MM.1S (cell line): ENCODE measurements around the gene SCRG1.

Experiments used
- DNase-seq: peaks from one replicate; pipeline ENCODE4 v3.0.0-alpha.2; 2015
- H2AFZ ChIP-seq: fragments of 300-600 bp; sonication (generic); 2 replicates; pipeline ENCODE4 v1.6.0; 2016; ENCODE audit warnings: antibody characterized with exemption, low read length
- H3F3A ChIP-seq: fragments of 300-600 bp; sonication (generic); 2 replicates; pipeline ENCODE4 v1.6.1; 2016; ENCODE audit warnings: mild to moderate bottlenecking, antibody characterized with exemption, low read length, moderate library complexity, mixed read lengths; ENCODE audit not compliant: insufficient read depth
- H3K27ac ChIP-seq: fragments of 300-600 bp; sonication (generic); 2 replicates; pipeline ENCODE4 v1.5.1; 2016; ENCODE audit warnings: mild to moderate bottlenecking, low read length
- H3K27me3 ChIP-seq: fragments of 300-600 bp; sonication (generic); replicated peaks from 2 replicates; pipeline ENCODE4 v1.6.0; 2016; ENCODE audit warnings: low read length; ENCODE audit not compliant: insufficient read depth
- H3K36me3 ChIP-seq: fragments of 300-600 bp; sonication (generic); replicated peaks from 2 replicates; pipeline ENCODE4 v1.6.1; 2016; ENCODE audit warnings: mild to moderate bottlenecking, low read length, mixed read lengths; ENCODE audit not compliant: insufficient read depth
- H3K4me1 ChIP-seq: fragments of 300-600 bp; sonication (generic); 2 replicates; pipeline ENCODE4 v1.6.1; 2016; ENCODE audit warnings: low read length, mixed read lengths
- H3K4me2 ChIP-seq: fragments of 300-600 bp; sonication (generic); 2 replicates; pipeline ENCODE4 v1.6.0; 2016; ENCODE audit warnings: low read depth, low read length
- H3K4me3 ChIP-seq: fragments of 300-600 bp; sonication (generic); 2 replicates; pipeline ENCODE4 v1.5.1; 2016; ENCODE audit warnings: low read length, mixed read lengths
- H3K79me2 ChIP-seq: fragments of 300-600 bp; sonication (generic); 2 replicates; pipeline ENCODE4 v1.6.1; 2016; ENCODE audit warnings: mixed run types, low read length, mixed read lengths
- H3K9ac ChIP-seq: fragments of 300-600 bp; sonication (generic); 2 replicates; pipeline ENCODE4 v1.6.1; 2016; ENCODE audit warnings: low read length, mixed read lengths
- H3K9me2 ChIP-seq: fragments of 300-600 bp; sonication (generic); replicated peaks from 2 replicates; pipeline ENCODE4 v1.6.1; 2016; ENCODE audit warnings: mild to moderate bottlenecking, low read length, mixed read lengths; ENCODE audit not compliant: insufficient read depth
- H3K9me3 ChIP-seq: fragments of 300-600 bp; sonication (generic); replicated peaks from 2 replicates; pipeline ENCODE4 v1.6.1; 2016; ENCODE audit warnings: mild to moderate bottlenecking, low read length, mixed read lengths; ENCODE audit not compliant: insufficient read depth
- H4K20me1 ChIP-seq: fragments of 300-600 bp; sonication (generic); 2 replicates; pipeline ENCODE4 v1.6.1; 2016; ENCODE audit warnings: mild to moderate bottlenecking, low read length, moderate library complexity, mixed read lengths; ENCODE audit not compliant: insufficient read depth
- CTCF ChIP-seq: fragments of 300-600 bp; sonication (generic); IDR thresholded peaks from 2 replicates; pipeline ENCODE4 v1.5.1; 2016; ENCODE audit warnings: antibody characterized with exemption, low read length, mixed read lengths
- EZH2 ChIP-seq: fragments of 300-600 bp; sonication (generic); optimal IDR thresholded peaks from 2 replicates; pipeline ENCODE3; 2017; ENCODE audit warnings: low read depth, mild to moderate bottlenecking, antibody characterized with exemption, low read length, mixed read lengths
- EZH2phosphoT487 ChIP-seq: fragments of 300-600 bp; sonication (generic); IDR thresholded peaks from 2 replicates; pipeline ENCODE4 v1.6.1; 2018; ENCODE audit warnings: antibody characterized with exemption, low read length

Gene SCRG1

GRCh38 chr4:173424899-173425805, 26.2 kb upstream of the SCRG1 start:
- Histone ChIP-seq H3F3A (no peaks in the 10 kb centered on the region), H2AFZ (no peak overlapping the region), H3K4me2 (no peak overlapping the region), H3K36me3 (no peaks in the 10 kb centered on the region), H3K4me3 (no peak overlapping the region), H3K4me1 (no peaks in the 10 kb centered on the region), H3K9ac (no peak overlapping the region), H4K20me1 (no peaks in the 10 kb centered on the region), H3K9me3 (no peaks in the 10 kb centered on the region), H3K9me2 (no peaks in the 10 kb centered on the region), H3K79me2 (no peaks in the 10 kb centered on the region), H3K27me3 (no peaks in the 10 kb centered on the region), H3K27ac (no peak overlapping the region)
- DNase-seq = no peak
- TF ChIP-seq CTCF (no peak), EZH2phosphoT487 (no peak), EZH2 (no peak)

GRCh38 chr4:173420801-173421200, 21.9 kb upstream of the SCRG1 start:
- Histone ChIP-seq H3K36me3 (no peaks in the 10 kb centered on the region), H3K4me2 (no peak overlapping the region), H4K20me1 (no peaks in the 10 kb centered on the region), H3K4me1 (no peaks in the 10 kb centered on the region), H3K9me3 (no peaks in the 10 kb centered on the region), H3F3A (no peaks in the 10 kb centered on the region), H3K27me3 (no peaks in the 10 kb centered on the region), H3K9ac (no peak overlapping the region), H3K79me2 (no peaks in the 10 kb centered on the region), H3K4me3 (no peak overlapping the region), H3K9me2 (no peaks in the 10 kb centered on the region), H2AFZ (no peak overlapping the region), H3K27ac (no peak overlapping the region)
- TF ChIP-seq EZH2 = no peak
- no peak for TF ChIP-seq EZH2phosphoT487
- TF ChIP-seq CTCF = no peak
- DNase-seq = no peak

- H3K27me3 ChIP-seq = no peaks in the 10 kb centered on the region
- H2AFZ ChIP-seq = no peak overlapping the region
- H3K9ac ChIP-seq = no peak overlapping the region
- no peaks in the 10 kb centered on the region for H3K9me3 ChIP-seq
- H4K20me1 ChIP-seq = no peaks in the 10 kb centered on the region
- no peak overlapping the region for H3K27ac ChIP-seq
- peak; percentile 49 for DNase-seq
- no peak overlapping the region for H3K4me3 ChIP-seq
- TF ChIP-seq CTCF (peak; percentile 58), EZH2 (no peak)
- no peaks in the 10 kb centered on the region for H3K79me2 ChIP-seq
- no peaks in the 10 kb centered on the region for H3K4me1 ChIP-seq
- H3K36me3 ChIP-seq = no peaks in the 10 kb centered on the region
- H3K4me2 ChIP-seq = no peak overlapping the region
- no peaks in the 10 kb centered on the region for H3K9me2 ChIP-seq
- no peaks in the 10 kb centered on the region for H3F3A ChIP-seq
These were observed 21.4 kb upstream of the SCRG1 start for GRCh38 chr4:173420324-173420752.
